ENCODE results near the gene PRR5L. TPM values are rescaled to one million over a fixed set of nuclear protein-coding genes. Genes with fewer than 3 reads are reported as not detected.

The PRR5L gene
- total and polyA plus RNA-seq, 4 experiments from 2014 or later, result 10.1 to 62.7 (median 39.7) TPM

DNA sequence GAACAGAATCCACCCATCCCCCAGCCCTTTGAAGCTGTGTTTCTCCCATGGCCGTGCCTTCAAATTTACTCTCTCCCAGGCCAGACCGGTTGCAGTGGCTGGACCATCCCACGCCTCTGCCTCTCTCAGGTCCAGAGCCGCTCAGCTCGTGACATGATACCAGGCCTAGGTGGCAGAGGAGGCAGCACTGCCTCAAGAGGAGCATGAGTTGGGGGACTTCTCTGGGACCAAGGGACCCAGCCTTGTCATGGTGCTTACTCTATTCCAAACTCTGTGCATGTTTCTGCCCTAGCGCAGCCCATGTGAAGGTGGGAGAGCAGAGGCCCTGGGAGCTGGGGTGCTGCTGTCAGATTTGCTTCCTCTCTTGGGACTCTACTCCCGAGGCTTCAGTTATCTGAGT lies 163.0 kb downstream of the PRR5L start:
- no peak for DNase-seq
- Histone ChIP-seq H3K4me3 (ENCODE audit: low read length in 2 of 2) (no peak overlapping the region), H3K4me1 (ENCODE audit: insufficient read depth, low read length) (peaks cover 5% of the 10 kb centered on the region), H3K27ac (ENCODE audit: low read depth, low read length) (no peak overlapping the region), H3K27me3 (ENCODE audit: insufficient read depth, low read length) (no peaks in the 10 kb centered on the region), H3K36me3 (ENCODE audit: insufficient read depth, low read length) (no peaks in the 10 kb centered on the region), H3K9me3 (ENCODE audit: control insufficient read depth in 1 of 2, low read length in 2 of 2) (no peaks in the 10 kb centered on the region)
- Mint-ChIP-seq H3K4me3 (no peak overlapping the region), H3K27me3 (no peaks in the 10 kb centered on the region), H3K27ac (peak overlapping the region in 1 of 7 donors; percentile 70), H3K36me3 (peaks cover 24 to 36% of the 10 kb centered on the region in 2 donors), H3K4me1 (peaks cover 4 to 36% (median 10%) of the 10 kb centered on the region in 4 donors), H3K9me3 (no peaks in the 10 kb centered on the region)
- CTCF ChIA-PET (ENCODE audit: partially characterized antibody), result interaction anchor here (1.3 kb wide), 1 partner anchor 29 kb away, joined by 3 read pairs; no protein-coding TSS in a partner anchor
- POLR2A ChIA-PET (ENCODE audit: partially characterized antibody), result interaction anchor here (0.7 to 1.6 kb wide), 3 partner anchors 10 to 81 kb away, joined by 3 to 4 read pairs (median 3); no protein-coding TSS in a partner anchor
- intact Hi-C loops (cut with micrococcal nuclease), result no loop called here

DNA sequence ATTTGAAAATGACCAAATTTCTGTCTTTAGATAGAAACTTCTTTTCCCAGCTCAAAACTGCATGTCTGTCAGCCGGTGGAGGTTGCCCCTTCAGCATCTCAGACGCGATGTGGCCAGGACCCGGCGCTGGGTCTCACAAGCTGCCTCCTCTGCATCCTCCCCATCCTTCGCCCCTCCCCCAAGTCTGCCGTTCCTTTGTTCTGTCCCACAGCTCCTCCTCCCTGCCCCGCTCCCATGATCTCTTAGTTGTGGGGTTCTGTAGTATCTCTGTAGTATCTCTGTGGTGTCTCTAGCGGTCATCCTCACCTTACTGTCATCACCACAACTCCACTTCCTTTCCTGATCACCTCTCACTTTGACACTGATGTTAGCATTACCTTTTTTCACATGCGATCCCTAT lies 164.1 kb downstream of the PRR5L start:
- Mint-ChIP-seq H3K27me3 (no peaks in the 10 kb centered on the region), H3K4me1 (peaks cover 4 to 25% (median 10%) of the 10 kb centered on the region in 4 donors), H3K4me3 (no peak overlapping the region), H3K9me3 (no peaks in the 10 kb centered on the region), H3K36me3 (peaks cover 24 to 36% of the 10 kb centered on the region in 2 donors), H3K27ac (peak overlapping the region in 3 of 7 donors; percentile 11 to 73 (median 22))
- H3K27me3 ChIP-seq (ENCODE audit: insufficient read depth, low read length), result no peaks in the 10 kb centered on the region
- H3K4me1 ChIP-seq (ENCODE audit: insufficient read depth, low read length), result peaks cover 4% of the 10 kb centered on the region
- POLR2A ChIA-PET (ENCODE audit: partially characterized antibody), result interaction anchor here (0.6 kb wide), 1 partner anchor 103 kb away, joined by 3 read pairs; no protein-coding TSS in a partner anchor
- no peaks in the 10 kb centered on the region for H3K9me3 ChIP-seq (ENCODE audit: control insufficient read depth in 1 of 2, low read length in 2 of 2)
- no peaks in the 10 kb centered on the region for H3K36me3 ChIP-seq (ENCODE audit: insufficient read depth, low read length)
- no peak overlapping the region for H3K27ac ChIP-seq (ENCODE audit: low read depth, low read length)
- no peak overlapping the region for H3K4me3 ChIP-seq (ENCODE audit: low read length in 2 of 2)
- CTCF ChIA-PET (ENCODE audit: partially characterized antibody), result interaction anchor here (0.7 to 1.9 kb wide), 3 partner anchors 10 to 107 kb away, joined by 3 to 6 read pairs (median 3); no protein-coding TSS in a partner anchor
- intact Hi-C loops (cut with micrococcal nuclease), result no loop called here
- peak in 1 of 5 donors; percentile 6 for DNase-seq

DNA sequence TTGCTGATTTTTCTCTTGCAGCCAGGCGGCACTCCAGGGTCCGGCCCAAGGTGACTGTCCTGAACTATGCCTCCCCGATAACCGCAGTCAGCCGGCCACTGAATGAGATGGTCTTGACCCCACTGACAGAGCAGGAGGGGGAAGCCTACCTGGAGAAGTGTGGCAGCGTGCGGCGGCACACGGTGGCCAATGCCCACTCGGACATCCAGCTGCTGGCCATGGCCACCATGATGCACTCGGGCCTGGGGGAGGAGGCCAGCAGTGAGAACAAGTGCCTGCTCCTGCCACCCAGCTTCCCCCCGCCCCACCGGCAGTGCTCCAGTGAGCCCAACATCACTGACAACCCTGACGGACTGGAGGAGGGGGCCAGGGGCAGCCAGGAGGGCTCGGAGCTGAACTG lies 166.2 kb downstream of the PRR5L start:
- no peaks in the 10 kb centered on the region for H3K27me3 ChIP-seq (ENCODE audit: insufficient read depth, low read length)
- no peak overlapping the region for H3K27ac ChIP-seq (ENCODE audit: low read depth, low read length)
- peaks cover 4% of the 10 kb centered on the region for H3K4me1 ChIP-seq (ENCODE audit: insufficient read depth, low read length)
- Mint-ChIP-seq H3K36me3 (peaks cover 18 to 29% of the 10 kb centered on the region in 2 donors), H3K9me3 (no peaks in the 10 kb centered on the region), H3K27me3 (no peaks in the 10 kb centered on the region), H3K27ac (no peak overlapping the region), H3K4me1 (peaks cover 4 to 25% (median 11%) of the 10 kb centered on the region in 4 donors), H3K4me3 (no peak overlapping the region)
- H3K9me3 ChIP-seq (ENCODE audit: control insufficient read depth in 1 of 2, low read length in 2 of 2), result no peaks in the 10 kb centered on the region
- no peak overlapping the region for H3K4me3 ChIP-seq (ENCODE audit: low read length in 2 of 2)
- POLR2A ChIA-PET (ENCODE audit: partially characterized antibody), result no interaction called here
- H3K36me3 ChIP-seq (ENCODE audit: insufficient read depth, low read length), result no peaks in the 10 kb centered on the region
- no peak for DNase-seq
- CTCF ChIA-PET (ENCODE audit: partially characterized antibody), result interaction anchor here (1.0 to 1.1 kb wide), 2 partner anchors 9 to 17 kb away, joined by 3 read pairs; no protein-coding TSS in a partner anchor
- intact Hi-C loops (cut with micrococcal nuclease), result no loop called here

DNA sequence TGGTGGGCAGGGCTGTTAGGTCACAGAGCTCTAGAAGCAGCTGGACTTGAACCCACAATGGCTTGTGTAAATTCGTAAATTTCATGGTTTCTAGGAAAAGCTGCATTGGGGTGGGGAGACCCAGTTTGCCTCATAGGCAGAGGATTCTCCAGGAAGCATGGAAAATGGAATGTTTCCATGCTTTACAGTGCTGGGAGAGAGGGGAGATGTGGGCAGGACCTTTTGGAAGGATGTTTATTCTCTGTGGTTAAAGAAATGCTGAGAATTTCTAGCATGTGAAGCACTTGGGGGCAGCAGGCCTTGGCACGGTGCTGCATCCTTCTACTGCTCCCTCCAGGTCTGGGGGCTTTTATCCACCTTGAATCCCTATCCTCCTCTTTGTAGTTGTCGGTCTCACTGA lies 167.7 kb downstream of the PRR5L start:
- intact Hi-C loops (cut with micrococcal nuclease), result no loop called here
- H3K9me3 ChIP-seq (ENCODE audit: control insufficient read depth in 1 of 2, low read length in 2 of 2), result no peaks in the 10 kb centered on the region
- H3K4me3 ChIP-seq (ENCODE audit: low read length in 2 of 2), result no peak overlapping the region
- Mint-ChIP-seq H3K9me3 (no peaks in the 10 kb centered on the region), H3K36me3 (peaks cover 18 to 29% of the 10 kb centered on the region in 2 donors), H3K4me3 (no peak overlapping the region), H3K27ac (peak overlapping the region in 1 of 7 donors; percentile 27), H3K4me1 (peaks cover 4 to 15% (median 9%) of the 10 kb centered on the region in 4 donors), H3K27me3 (no peaks in the 10 kb centered on the region)
- CTCF ChIA-PET (ENCODE audit: partially characterized antibody), result interaction anchor here (1.1 to 2.4 kb wide), 5 partner anchors 9 to 110 kb away, joined by 3 to 8 read pairs (median 5); partner anchors contain the start of gene TRAF6
- H3K27me3 ChIP-seq (ENCODE audit: insufficient read depth, low read length), result no peaks in the 10 kb centered on the region
- no peak for DNase-seq
- no peak overlapping the region for H3K27ac ChIP-seq (ENCODE audit: low read depth, low read length)
- no peaks in the 10 kb centered on the region for H3K36me3 ChIP-seq (ENCODE audit: insufficient read depth, low read length)
- H3K4me1 ChIP-seq (ENCODE audit: insufficient read depth, low read length), result peaks cover 4% of the 10 kb centered on the region
- POLR2A ChIA-PET (ENCODE audit: partially characterized antibody), result interaction anchor here (1.3 kb wide), 1 partner anchor 11 kb away, joined by 3 read pairs; no protein-coding TSS in a partner anchor

DNA sequence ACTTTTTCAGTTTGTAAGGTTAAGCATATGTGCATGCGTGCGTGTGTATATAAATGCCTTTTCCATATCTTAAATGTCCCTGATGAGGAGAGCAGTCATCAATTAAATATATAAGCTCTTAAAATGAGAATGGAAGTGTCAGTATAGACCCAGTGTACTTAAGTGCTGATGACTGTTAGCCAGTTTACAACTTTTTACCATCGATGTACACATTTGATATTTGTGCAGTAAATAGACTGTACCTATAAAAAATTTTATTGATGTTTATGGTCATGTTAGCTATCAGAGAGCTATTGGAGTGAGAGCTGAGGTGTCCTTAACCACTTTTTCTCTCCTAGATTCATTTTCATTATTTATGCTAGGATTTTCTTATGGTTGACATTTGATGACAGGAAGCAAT lies 168.6 kb downstream of the PRR5L start:
- Mint-ChIP-seq H3K4me1 (peaks cover 6 to 16% (median 11%) of the 10 kb centered on the region in 4 donors), H3K27ac (peak overlapping the region in 1 of 7 donors; percentile 10), H3K4me3 (no peak overlapping the region), H3K36me3 (peaks cover 18 to 26% of the 10 kb centered on the region in 2 donors), H3K9me3 (no peaks in the 10 kb centered on the region), H3K27me3 (no peaks in the 10 kb centered on the region)
- intact Hi-C loops (cut with micrococcal nuclease), result no loop called here
- Histone ChIP-seq H3K9me3 (ENCODE audit: control insufficient read depth in 1 of 2, low read length in 2 of 2) (no peaks in the 10 kb centered on the region), H3K4me3 (ENCODE audit: low read length in 2 of 2) (no peak overlapping the region), H3K27me3 (ENCODE audit: insufficient read depth, low read length) (no peaks in the 10 kb centered on the region), H3K36me3 (ENCODE audit: insufficient read depth, low read length) (no peaks in the 10 kb centered on the region), H3K27ac (ENCODE audit: low read depth, low read length) (no peak overlapping the region), H3K4me1 (ENCODE audit: insufficient read depth, low read length) (peaks cover 4% of the 10 kb centered on the region)
- no peak for DNase-seq
- ChIA-PET POLR2A (ENCODE audit: partially characterized antibody) (interaction anchor here (1.3 kb wide), 1 partner anchor 12 kb away, joined by 3 read pairs; no protein-coding TSS in a partner anchor), CTCF (ENCODE audit: partially characterized antibody) (interaction anchor here (1.1 to 2.4 kb wide), 6 partner anchors 10 to 111 kb away, joined by 4 to 8 read pairs (median 4); partner anchors contain the start of gene TRAF6)

DNA sequence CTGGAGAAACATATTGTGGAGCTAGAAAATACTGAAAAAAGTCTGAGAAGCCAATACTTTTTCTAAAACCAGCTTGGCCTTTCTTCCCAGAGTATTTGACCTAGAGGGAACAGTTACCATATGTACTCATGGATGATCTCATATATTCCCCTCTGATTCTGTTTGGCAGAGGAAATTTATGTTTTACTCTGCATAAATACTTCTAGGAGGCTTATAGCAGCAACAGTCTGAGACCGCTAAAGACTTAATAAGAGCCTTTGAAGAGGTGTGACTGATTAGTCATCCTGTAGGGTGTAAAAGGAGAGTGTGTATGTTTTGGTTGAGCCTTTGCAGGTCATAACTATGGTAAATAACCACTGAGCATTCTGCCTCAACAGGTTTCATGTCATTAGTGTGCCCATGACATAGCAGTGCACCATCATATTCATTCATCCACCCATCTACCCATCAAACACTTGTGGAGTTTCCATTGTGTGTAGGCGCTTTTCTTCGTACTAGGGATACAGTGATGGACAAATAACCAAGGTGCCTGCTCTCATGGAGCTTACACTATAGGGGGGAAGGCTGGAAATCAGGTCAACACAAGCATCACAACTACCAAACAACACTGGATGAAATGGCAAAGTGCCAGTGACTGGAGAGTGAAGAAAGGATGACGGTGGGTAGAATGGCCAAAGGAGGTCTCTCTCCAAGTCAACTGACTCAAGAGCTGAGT lies 169.5 kb downstream of the PRR5L start:
- no peaks in the 10 kb centered on the region for H3K27me3 Mint-ChIP-seq
- CTCF ChIA-PET (ENCODE audit: partially characterized antibody), result interaction anchor here (1.2 to 2.4 kb wide), 6 partner anchors 9 to 113 kb away, joined by 4 to 8 read pairs (median 5); no protein-coding TSS in a partner anchor
- DNase-seq, result no peak
- Histone ChIP-seq H3K27ac (ENCODE audit: low read depth, low read length) (no peak overlapping the region), H3K36me3 (ENCODE audit: insufficient read depth, low read length) (no peaks in the 10 kb centered on the region), H3K27me3 (ENCODE audit: insufficient read depth, low read length) (no peaks in the 10 kb centered on the region), H3K4me1 (ENCODE audit: insufficient read depth, low read length) (no peaks in the 10 kb centered on the region), H3K4me3 (ENCODE audit: low read length in 2 of 2) (no peak overlapping the region), H3K9me3 (ENCODE audit: control insufficient read depth in 1 of 2, low read length in 2 of 2) (no peaks in the 10 kb centered on the region)
- H3K4me1 Mint-ChIP-seq, result peaks cover 2 to 10% (median 6%) of the 10 kb centered on the region in 4 donors
- POLR2A ChIA-PET (ENCODE audit: partially characterized antibody), result interaction anchor here (1.2 to 1.5 kb wide), 2 partner anchors 76 to 112 kb away, joined by 3 read pairs; no protein-coding TSS in a partner anchor
- peaks cover 18 to 21% of the 10 kb centered on the region in 2 donors for H3K36me3 Mint-ChIP-seq
- no peak overlapping the region for H3K4me3 Mint-ChIP-seq
- intact Hi-C loops (cut with micrococcal nuclease), result no loop called here
- H3K9me3 Mint-ChIP-seq, result no peaks in the 10 kb centered on the region
- no peak overlapping the region for H3K27ac Mint-ChIP-seq

DNA sequence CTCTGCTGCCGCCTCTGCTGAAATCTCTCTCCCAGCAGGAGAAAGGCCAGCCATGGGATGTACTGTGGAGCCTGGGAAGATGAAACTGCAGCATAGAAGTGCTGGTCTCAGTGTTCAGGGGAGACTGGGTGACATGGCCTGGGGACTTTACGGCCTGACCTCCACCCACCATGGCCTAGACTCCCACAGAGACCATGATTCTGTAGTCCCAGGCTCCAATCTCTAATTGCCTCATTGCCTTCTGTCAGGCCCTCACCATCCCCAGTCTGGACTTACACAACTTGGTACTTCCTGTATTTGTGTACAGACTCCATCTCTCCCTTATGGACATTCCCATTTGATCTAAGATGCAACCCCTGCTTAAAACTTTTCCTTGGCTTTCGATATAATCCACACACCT lies 170.9 kb downstream of the PRR5L start:
- Mint-ChIP-seq H3K4me1 (peaks cover 2 to 10% (median 4%) of the 10 kb centered on the region in 4 donors), H3K4me3 (peak overlapping the region in 1 of 8 donors; percentile 23), H3K27ac (peak overlapping the region in 3 of 7 donors; percentile 29 to 84 (median 72)), H3K27me3 (no peaks in the 10 kb centered on the region), H3K36me3 (peaks cover 15 to 17% of the 10 kb centered on the region in 2 donors), H3K9me3 (no peaks in the 10 kb centered on the region)
- ChIA-PET POLR2A (ENCODE audit: partially characterized antibody) (interaction anchor here (1.5 to 1.9 kb wide), 2 partner anchors 78 to 91 kb away, joined by 3 to 10 read pairs; no protein-coding TSS in a partner anchor), CTCF (ENCODE audit: partially characterized antibody) (interaction anchor here (1.5 to 3.1 kb wide), 2 partner anchors 10 to 14 kb away, joined by 3 to 8 read pairs; no protein-coding TSS in a partner anchor)
- no peak overlapping the region for H3K4me3 ChIP-seq (ENCODE audit: low read length in 2 of 2)
- no peaks in the 10 kb centered on the region for H3K9me3 ChIP-seq (ENCODE audit: control insufficient read depth in 1 of 2, low read length in 2 of 2)
- no peak overlapping the region for H3K27ac ChIP-seq (ENCODE audit: low read depth, low read length)
- H3K4me1 ChIP-seq (ENCODE audit: insufficient read depth, low read length), result no peaks in the 10 kb centered on the region
- H3K27me3 ChIP-seq (ENCODE audit: insufficient read depth, low read length), result no peaks in the 10 kb centered on the region
- intact Hi-C loops (cut with micrococcal nuclease), result no loop called here
- no peaks in the 10 kb centered on the region for H3K36me3 ChIP-seq (ENCODE audit: insufficient read depth, low read length)
- DNase-seq, result no peak

Data from CD4-positive, alpha-beta memory T cell (primary cell).